HG03095 (cell line): ENCODE measurements around the gene RASGRF2.

Experiments
- ATAC-seq: cut with Tn5 transposase; IDR thresholded peaks from one replicate; pipeline ENCODE4 v1.9.1; 2021; ENCODE audit warnings: moderate library complexity; ENCODE audit not compliant: unreplicated experiment

Gene RASGRF2

GRCh38 chr5:80959768-80960442 is at the start of gene RASGRF2:
Gene RASGRF2, plus strand, starts transcription at chr5:80960363. Its CDS starts 376 bp downstream, at chr5:80960739.
- no peak for ATAC-seq

DNA sequence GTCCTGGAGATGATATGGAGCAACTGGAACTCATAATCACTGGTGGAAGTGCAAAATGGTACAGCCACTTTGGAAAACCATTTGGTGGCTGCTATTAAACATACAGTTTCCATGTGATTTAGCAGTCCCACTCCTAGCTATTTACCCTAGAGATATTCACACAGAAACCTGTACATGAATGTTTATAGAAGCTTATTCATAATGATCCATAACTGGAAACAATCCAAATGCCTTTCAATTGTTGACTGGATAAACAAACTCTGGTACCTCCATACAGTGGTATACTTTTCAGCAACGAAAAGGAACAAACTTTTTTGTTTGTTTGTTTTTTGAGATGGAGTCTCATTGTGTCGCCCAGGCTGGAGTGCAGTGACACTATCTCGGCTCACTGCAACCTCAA is 47.7 kb upstream of the RASGRF2 start:
- no peak for ATAC-seq

DNA sequence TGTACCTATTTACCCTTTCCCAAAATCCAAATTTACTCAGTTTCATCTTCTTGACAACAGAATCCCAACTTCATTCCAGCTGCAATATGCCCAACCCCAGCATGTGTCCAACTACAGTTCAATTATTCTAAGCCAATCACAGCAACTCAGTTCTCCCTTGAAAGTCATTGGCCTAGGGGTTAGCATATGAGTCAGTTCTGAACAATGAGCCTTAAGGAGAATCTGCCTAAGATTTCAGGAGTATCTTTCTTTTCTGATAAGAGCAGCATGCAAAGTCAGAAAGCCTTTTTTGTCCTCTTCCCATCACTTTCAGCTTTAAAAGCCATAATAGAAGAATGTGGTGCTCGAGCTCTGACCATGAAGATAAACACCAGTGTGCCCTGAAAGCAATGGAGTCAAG is 44.4 kb upstream of the RASGRF2 start:
- ATAC-seq, result no peak

DNA sequence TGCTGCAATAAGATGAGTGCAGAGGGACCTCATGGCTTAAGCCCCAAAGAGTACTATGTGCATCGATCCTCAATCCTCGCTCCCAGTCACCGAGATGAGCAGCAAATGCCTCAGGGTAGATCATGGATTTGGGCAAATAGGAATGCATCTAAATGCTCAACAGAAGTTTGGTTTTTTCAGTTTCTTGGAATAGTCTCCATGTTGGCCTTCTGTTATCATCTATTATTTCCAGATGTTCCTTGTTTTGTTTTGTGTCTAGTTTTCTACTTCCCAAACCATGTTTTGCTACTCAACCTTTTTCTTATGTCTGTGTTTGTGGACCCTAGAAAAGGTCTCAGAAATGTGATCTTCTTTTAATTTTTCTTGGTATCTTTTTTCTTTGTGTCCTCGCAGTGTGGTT is 43.5 kb upstream of the RASGRF2 start:
- ATAC-seq, result no peak

DNA sequence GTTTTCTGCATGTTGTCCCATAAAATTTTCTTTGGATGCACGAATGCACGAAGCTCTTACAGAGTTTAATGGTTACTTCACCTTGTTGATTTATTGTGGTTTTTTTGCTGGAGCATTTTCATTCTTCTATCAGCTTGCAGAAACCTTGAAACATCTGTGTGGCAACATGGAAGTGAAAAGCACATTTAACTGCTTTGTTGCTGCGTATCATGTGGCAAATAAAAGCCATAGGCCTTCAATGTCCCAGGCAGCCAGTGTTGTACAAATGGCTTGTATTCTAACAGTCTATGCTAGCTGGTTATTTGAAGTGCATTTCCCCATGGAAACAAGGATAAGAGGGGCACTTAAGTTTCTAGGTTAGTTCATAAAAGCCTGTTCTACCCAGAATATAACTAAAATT is 42.5 kb upstream of the RASGRF2 start:
- no peak for ATAC-seq

DNA sequence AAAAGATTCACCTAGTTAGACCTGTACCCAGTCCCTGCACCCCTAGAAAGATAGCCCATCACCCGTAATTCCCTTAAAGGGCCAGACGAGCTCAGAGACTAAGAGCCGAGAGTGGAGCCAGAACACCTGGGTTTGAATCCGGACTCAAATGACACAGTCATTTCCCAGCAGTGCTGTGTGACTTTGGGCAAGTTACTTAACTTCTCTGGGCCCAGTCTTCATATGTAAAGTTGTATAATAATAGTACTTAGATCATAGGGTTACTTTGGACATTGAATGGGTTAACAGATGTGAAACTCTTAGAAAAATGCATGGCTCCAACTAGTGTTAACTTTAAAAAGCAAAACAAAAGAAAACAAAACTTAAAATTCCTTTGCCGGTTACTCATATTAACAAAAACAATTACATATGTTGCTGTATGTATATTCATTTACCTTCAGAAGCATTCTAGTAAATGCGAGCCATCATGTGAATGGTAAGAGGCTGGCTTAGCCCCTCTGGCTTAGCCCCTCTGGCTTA is 40.4 kb upstream of the RASGRF2 start:
- ATAC-seq, result no peak

- no peak for ATAC-seq
Measured at GRCh38 chr5:80920333-80920732, 39.8 kb upstream of the RASGRF2 start.

- no peak for ATAC-seq
Measured at GRCh38 chr5:80921026-80921425, 39.1 kb upstream of the RASGRF2 start.

DNA sequence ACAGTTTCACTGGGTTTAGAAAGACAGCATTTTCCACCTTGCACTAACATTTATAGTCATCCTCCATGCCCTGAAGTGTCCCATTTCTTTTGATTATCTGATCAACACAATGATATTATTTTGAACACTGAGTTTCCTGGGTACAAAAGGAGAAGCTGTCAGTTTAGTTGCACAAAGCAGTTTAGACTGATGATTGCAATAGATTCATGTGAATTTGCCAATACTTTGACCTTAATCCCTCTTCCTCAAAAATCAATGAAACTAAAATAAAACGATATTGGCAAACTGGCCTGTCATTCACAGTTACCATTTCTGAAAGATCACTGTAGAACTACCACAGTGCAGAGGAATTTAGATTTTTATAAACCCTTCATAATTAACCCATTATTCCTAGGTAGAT is 34.2 kb upstream of the RASGRF2 start:
- no peak for ATAC-seq

GRCh38 chr5:80926536-80926935 is 33.6 kb upstream of the RASGRF2 start:
- ATAC-seq, result no peak

DNA sequence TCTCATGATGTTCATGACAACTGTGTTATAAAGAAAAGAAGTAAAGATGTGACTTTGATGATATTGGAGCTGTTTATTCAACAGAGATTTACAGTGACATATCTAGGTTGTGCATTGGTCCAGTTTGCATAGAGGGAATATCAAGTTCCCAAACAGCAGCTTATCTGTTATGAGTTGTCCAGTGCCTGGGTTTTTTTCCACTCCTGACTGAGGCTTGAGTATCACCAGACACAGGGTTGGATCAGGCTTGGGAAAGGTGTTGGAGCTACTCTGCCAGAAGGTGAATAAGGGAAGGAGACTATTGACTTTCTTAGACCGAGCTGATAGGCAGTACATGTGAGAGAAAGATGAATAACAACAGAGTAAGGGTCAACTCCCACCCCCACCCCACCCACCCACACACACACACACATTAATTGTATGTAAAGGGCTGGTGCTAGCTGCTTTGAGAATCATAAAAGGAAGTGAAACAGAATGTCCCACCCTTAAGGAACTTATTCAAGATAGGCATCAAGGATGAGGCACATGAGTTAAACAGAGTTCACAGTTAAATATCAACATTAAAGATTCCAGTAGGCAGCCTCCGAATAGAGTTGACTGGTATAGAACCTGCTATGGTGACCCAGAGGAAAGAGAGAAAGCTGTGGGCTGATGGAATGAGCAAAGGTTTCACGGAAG is 33.0 kb upstream of the RASGRF2 start:
- ATAC-seq, result no peak

DNA sequence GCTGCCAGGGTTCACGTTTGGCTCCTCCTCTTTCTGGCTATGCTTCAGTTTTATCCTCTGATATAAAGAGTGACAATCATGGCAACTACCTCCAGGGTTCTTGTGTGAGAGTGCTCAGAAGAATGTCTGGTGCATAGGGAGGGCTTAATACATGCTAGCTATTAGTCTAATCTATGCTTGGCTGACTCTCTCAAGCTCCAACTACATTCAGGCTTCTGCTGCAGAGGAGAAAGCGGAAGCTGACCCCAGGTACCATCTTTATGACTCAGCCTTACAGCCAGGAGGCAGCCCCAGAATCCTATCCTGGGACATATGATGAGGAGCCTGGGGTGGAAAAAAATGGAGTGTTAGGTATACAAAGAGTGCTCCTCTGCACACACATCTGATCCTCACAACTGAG is 32.1 kb upstream of the RASGRF2 start:
- ATAC-seq, result no peak

DNA sequence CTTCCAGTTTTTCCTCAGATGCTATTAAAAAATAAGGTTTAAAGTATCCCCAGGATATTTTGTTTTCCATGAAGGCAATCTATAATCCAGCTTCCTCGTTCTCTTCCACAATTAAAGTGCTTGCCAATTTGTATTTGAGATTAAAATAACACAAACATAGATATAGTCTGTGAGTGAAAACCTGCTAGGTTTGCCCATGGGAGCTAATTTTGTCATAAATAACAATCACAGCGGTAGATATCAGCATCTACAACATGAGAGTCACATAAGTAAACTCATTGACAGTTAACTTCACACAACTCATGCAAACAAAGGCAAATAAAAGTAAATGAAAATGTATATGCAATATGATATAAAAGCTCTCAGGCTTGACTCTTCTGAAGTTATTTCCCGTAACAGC is 29.2 kb upstream of the RASGRF2 start:
- ATAC-seq, result no peak

GRCh38 chr5:80931411-80931810 is 28.8 kb upstream of the RASGRF2 start:
- ATAC-seq, result no peak

GRCh38 chr5:80933036-80933435 is 27.1 kb upstream of the RASGRF2 start:
- no peak for ATAC-seq

DNA sequence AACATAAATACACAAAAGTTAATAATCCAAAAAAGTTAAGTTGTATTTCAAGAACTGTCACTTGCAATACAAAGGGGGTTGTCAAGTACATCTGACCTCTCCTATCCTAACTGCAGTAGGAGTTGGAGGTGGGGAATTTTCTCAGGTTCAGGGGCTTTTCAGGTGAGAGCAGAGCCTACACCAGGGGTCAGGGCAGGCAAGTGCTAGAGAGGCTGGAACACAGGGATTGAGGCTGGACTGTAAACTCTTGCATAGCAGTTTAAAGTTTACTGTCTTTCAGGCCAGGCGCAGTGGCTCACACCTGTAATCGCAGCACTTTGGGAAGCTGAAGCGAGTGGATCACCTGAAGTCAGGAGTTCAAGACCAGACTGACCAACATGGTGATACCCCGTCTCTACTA is 25.4 kb upstream of the RASGRF2 start:
- ATAC-seq, result no peak

- no peak for ATAC-seq
Measured at GRCh38 chr5:80935811-80936385, 24.3 kb upstream of the RASGRF2 start.

- ATAC-seq, result no peak
Measured at GRCh38 chr5:80936881-80937280, 23.3 kb upstream of the RASGRF2 start.

GRCh38 chr5:80937584-80938356 is 22.4 kb upstream of the RASGRF2 start:
- ATAC-seq, result no peak

GRCh38 chr5:80941496-80941895 is 18.7 kb upstream of the RASGRF2 start:
- no peak for ATAC-seq

DNA sequence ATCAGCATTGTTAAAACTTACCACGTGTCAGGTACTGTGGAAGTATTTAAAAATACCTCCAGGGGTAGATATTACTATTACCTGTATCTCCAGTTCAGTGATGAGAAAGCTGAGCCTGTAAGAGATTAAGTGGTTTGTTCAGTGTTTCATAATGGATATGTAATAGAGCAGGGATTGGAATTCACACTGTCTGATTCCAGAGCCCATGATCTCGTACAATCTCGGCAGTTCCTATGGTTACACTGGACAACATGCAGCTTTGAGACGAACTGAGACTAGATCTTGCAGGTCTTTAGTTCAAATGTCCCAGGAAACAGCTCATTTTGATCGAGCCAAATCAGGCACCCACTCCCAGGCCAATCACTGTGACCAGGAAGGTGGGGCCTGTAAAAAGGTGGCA is 8.8 kb upstream of the RASGRF2 start:
- ATAC-seq, result no peak
